ENCODE data around the gene IRF5. TPM values are rescaled to one million over a fixed set of nuclear protein-coding genes. Genes with fewer than 3 reads are reported as not detected.

Gene IRF5
- polyA plus RNA-seq, 3 donors, result 130 to 170 (median 155) TPM

DNA sequence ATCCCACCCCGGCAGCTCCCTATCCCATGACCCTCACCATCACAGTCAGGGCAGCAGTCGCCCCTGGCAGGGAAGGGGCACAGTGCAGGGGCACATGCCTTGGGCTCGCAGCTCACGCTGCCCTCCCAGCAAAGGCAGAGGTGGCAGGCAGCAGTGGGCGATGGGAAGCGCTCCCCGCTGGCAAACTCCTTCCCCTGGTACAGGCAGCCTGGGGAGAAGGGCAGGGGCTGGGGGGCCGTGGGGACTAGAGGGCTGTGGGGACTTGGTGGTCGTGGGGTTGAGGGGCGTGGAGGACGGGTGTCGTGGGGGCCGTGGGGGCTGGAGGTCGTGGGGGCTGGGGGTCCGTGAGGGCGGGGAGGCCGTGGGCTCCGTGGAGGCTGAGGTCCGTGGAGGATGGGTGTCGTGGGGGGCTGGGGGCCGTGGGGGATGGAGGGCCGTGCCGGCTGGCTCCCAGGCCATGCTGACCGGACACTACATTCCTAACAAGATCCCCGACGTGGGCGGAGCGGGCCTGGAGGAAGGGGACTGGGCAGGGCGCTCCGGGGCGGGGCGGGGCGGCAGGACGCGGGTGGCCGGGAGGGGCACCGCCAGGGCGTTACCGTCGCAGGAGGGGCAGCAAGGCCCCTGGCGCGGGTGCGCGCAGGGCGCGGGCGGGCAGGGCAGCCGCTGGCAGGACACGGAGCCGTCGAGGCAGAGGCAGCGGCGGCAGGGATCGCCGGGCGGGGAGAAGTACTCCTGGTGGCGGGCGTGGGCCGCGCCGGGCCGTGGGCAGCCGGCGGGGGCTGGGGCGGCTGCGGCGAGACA is 47.2 kb upstream of the IRF5 start:
- Mint-ChIP-seq H3K9me3 (peaks cover 0 to 5% (median 2%) of the 10 kb centered on the region in 7 donors), H3K4me3 (peak overlapping the region; percentile 27 to 71), H3K36me3 (peaks cover 0 to 2% of the 10 kb centered on the region in 2 donors), H3K4me1 (no peaks in the 10 kb centered on the region), H3K27me3 (ENCODE audit: low read depth in 3 of 3) (peaks cover 22 to 41% (median 32%) of the 10 kb centered on the region in 3 donors), H3K27ac (no peak overlapping the region)
- Histone ChIP-seq H3K36me3 (replicated peaks in 1 of 2; ENCODE audit: control insufficient read depth in 1 of 2, insufficient read depth in 2 of 2, low read length in 2 of 2) (no peaks in the 10 kb centered on the region), H2AFZ (ENCODE audit: insufficient read depth, low read depth, low read length, poor library complexity, severe bottlenecking) (peak overlapping the region; percentile 73), H3K4me2 (replicated peaks; ENCODE audit: extremely low read depth, low read length, poor library complexity, severe bottlenecking) (peak overlapping the region; percentile 61), H3K79me2 (ENCODE audit: insufficient read depth, low read length) (no peaks in the 10 kb centered on the region), H3K4me1 (ENCODE audit: control insufficient read depth in 1 of 2, insufficient read depth in 2 of 2, low read length in 2 of 2) (peaks cover 5 to 8% of the 10 kb centered on the region in 2 donors), H3K4me3 (replicated peaks in 1 of 3; ENCODE audit: low read depth in 2 of 3, low read length in 3 of 3) (peak overlapping the region in 1 of 3 experiments; percentile 64), H3K27ac (ENCODE audit: low read depth in 1 of 2, low read length in 2 of 2) (no peak overlapping the region), H3K9ac (ENCODE audit: insufficient read depth, low read length, poor library complexity, severe bottlenecking) (peak overlapping the region; percentile 51), H4K20me1 (ENCODE audit: insufficient read depth, low read length) (no peaks in the 10 kb centered on the region), H3K27me3 (ENCODE audit: control insufficient read depth in 2 of 2, insufficient read depth in 2 of 2, low read length in 2 of 2) (peaks cover 11 to 36% of the 10 kb centered on the region in 2 donors), H3K9me3 (replicated peaks in 1 of 2; ENCODE audit: control insufficient read depth in 1 of 2, insufficient read depth in 1 of 2, low read length in 2 of 2) (no peaks in the 10 kb centered on the region)
- no peak for DNase-seq
- 13% methylated on average over 58 of the region's 67 CpGs for WGBS (ENCODE audit: insufficient coverage)
- TF ChIP-seq, protein P1, sequence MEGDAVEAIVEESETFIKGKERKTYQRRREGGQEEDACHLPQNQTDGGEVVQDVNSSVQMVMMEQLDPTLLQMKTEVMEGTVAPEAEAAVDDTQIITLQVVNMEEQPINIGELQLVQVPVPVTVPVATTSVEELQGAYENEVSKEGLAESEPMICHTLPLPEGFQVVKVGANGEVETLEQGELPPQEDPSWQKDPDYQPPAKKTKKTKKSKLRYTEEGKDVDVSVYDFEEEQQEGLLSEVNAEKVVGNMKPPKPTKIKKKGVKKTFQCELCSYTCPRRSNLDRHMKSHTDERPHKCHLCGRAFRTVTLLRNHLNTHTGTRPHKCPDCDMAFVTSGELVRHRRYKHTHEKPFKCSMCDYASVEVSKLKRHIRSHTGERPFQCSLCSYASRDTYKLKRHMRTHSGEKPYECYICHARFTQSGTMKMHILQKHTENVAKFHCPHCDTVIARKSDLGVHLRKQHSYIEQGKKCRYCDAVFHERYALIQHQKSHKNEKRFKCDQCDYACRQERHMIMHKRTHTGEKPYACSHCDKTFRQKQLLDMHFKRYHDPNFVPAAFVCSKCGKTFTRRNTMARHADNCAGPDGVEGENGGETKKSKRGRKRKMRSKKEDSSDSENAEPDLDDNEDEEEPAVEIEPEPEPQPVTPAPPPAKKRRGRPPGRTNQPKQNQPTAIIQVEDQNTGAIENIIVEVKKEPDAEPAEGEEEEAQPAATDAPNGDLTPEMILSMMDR (IDR thresholded peaks at IDR 0.05), result no peak
- intact Hi-C loops (cut with micrococcal nuclease), result no loop called here

DNA sequence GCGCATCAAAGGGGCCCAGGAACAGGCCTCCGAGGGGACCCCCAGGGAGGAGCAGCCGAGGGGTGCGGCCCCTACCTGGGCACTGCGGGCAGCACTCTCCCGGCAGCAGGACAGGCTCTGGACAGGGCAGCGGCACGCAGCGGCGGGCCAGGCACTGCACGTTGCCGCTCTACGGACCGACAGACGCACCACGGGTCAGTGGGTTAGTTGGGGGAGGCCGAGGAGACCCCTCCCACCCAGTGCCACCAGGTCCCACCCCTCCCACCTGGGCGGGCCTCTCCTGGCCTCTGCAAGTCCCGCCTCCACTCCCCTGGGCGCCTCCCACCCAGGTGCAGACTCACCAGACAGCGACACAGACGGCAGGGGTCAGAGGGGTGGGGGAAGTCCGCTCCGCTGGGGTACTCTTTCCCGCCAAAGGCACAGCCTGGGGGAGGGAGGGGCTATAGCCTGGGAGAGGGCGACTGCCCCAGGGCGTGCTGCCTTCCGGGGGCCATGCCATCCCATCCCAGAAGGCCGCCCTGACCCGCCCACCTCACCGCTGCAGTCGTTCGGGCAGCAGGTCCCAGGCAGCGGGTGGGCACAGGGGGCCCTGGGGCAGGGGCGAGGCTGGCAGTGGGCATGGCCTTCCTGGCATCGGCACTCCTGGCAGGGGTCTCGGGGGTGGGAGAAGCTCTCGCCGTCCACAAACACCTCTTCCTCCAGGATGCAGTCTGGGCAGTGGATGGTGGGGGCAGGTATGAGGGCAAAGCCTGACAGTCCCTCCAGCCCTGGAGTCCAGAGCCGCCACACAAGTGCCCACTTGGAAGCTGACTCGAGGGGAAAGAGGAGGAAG is 46.4 kb upstream of the IRF5 start:
- no peak for DNase-seq
- H3K9me3 Mint-ChIP-seq, result peaks cover 0 to 5% (median 2%) of the 10 kb centered on the region in 7 donors
- peak overlapping the region in 1 of 3 experiments; percentile 64 for H3K4me3 ChIP-seq (replicated peaks in 1 of 3; ENCODE audit: low read depth in 2 of 3, low read length in 3 of 3)
- H3K36me3 ChIP-seq (replicated peaks in 1 of 2; ENCODE audit: control insufficient read depth in 1 of 2, insufficient read depth in 2 of 2, low read length in 2 of 2), result no peaks in the 10 kb centered on the region
- no peaks in the 10 kb centered on the region for H3K9me3 ChIP-seq (replicated peaks in 1 of 2; ENCODE audit: control insufficient read depth in 1 of 2, insufficient read depth in 1 of 2, low read length in 2 of 2)
- intact Hi-C loops (cut with micrococcal nuclease), result no loop called here
- H3K4me2 ChIP-seq (replicated peaks; ENCODE audit: extremely low read depth, low read length, poor library complexity, severe bottlenecking), result peak overlapping the region; percentile 61
- H3K27ac ChIP-seq (ENCODE audit: low read depth in 1 of 2, low read length in 2 of 2), result no peak overlapping the region
- 43% methylated on average over 14 of the region's 41 CpGs for WGBS (ENCODE audit: insufficient coverage)
- peaks cover 0 to 2% of the 10 kb centered on the region in 2 donors for H3K36me3 Mint-ChIP-seq
- TF ChIP-seq, protein P1 (IDR thresholded peaks at IDR 0.05), result no peak
- H3K4me3 Mint-ChIP-seq, result peak overlapping the region in 1 of 2 donors; percentile 49
- peak overlapping the region; percentile 51 for H3K9ac ChIP-seq (ENCODE audit: insufficient read depth, low read length, poor library complexity, severe bottlenecking)
- H3K4me1 ChIP-seq (ENCODE audit: control insufficient read depth in 1 of 2, insufficient read depth in 2 of 2, low read length in 2 of 2), result peaks cover 5 to 8% of the 10 kb centered on the region in 2 donors
- peak overlapping the region; percentile 73 for H2AFZ ChIP-seq (ENCODE audit: insufficient read depth, low read depth, low read length, poor library complexity, severe bottlenecking)
- no peak overlapping the region for H3K27ac Mint-ChIP-seq
- H3K27me3 ChIP-seq (ENCODE audit: control insufficient read depth in 2 of 2, insufficient read depth in 2 of 2, low read length in 2 of 2), result peaks cover 11 to 36% of the 10 kb centered on the region in 2 donors
- no peaks in the 10 kb centered on the region for H4K20me1 ChIP-seq (ENCODE audit: insufficient read depth, low read length)
- peaks cover 22 to 39% (median 30%) of the 10 kb centered on the region in 3 donors for H3K27me3 Mint-ChIP-seq (ENCODE audit: low read depth in 3 of 3)
- H3K79me2 ChIP-seq (ENCODE audit: insufficient read depth, low read length), result no peaks in the 10 kb centered on the region
- H3K4me1 Mint-ChIP-seq, result no peaks in the 10 kb centered on the region
